Stimulated activated memory B cell treated with anti-CD40 and anti-IgM and Interleukin-4, amounts not matched to agents 10 μg/mL and 1 μg/mL and 100 μg/mL, for 72 hours (primary cell): ENCODE data around the gene ZMYND19.
"Not testable (repeated sequence)": the region's sequence is repeated elsewhere in the genome, so short reads cannot be mapped to it uniquely, and the experiment has no call there.

ENCODE experiments used
- ATAC-seq: fragments of 150-1000 bp; cut with Tn5 transposase; 2 replicates; pipeline ENCODE4 v1.10.0; 2021
- H3K27ac Mint-ChIP-seq: one replicate; pipeline ENCODE4 v1.8.0; 2022; ENCODE audit warnings: mild to moderate bottlenecking, mixed read lengths
- H3K27me3 Mint-ChIP-seq: one replicate; pipeline ENCODE4 v1.8.0; 2022; ENCODE audit warnings: mixed read lengths
- H3K36me3 Mint-ChIP-seq: one replicate; pipeline ENCODE4 v1.8.0; 2022; ENCODE audit warnings: mixed read lengths
- H3K4me1 Mint-ChIP-seq: one replicate; pipeline ENCODE4 v1.8.0; 2022; ENCODE audit warnings: mixed read lengths
- H3K4me3 Mint-ChIP-seq: one replicate; pipeline ENCODE4 v1.8.0; 2022; ENCODE audit warnings: mild to moderate bottlenecking, moderate library complexity, mixed read lengths
- H3K9me3 Mint-ChIP-seq: one replicate; pipeline ENCODE4 v1.8.0; 2022; ENCODE audit warnings: mixed read lengths

The ZMYND19 gene

GRCh38 chr9:137582286-137582860 is 7.9 kb downstream of the ZMYND19 start:
- Mint-ChIP-seq H3K27me3 (no peaks in the 10 kb centered on the region), H3K9me3 (no peaks in the 10 kb centered on the region), H3K4me1 (peaks cover 14% of the 10 kb centered on the region), H3K4me3 (no peak overlapping the region), H3K36me3 (peaks cover 37% of the 10 kb centered on the region), H3K27ac (no peak overlapping the region)
- ATAC-seq = no peak

DNA sequence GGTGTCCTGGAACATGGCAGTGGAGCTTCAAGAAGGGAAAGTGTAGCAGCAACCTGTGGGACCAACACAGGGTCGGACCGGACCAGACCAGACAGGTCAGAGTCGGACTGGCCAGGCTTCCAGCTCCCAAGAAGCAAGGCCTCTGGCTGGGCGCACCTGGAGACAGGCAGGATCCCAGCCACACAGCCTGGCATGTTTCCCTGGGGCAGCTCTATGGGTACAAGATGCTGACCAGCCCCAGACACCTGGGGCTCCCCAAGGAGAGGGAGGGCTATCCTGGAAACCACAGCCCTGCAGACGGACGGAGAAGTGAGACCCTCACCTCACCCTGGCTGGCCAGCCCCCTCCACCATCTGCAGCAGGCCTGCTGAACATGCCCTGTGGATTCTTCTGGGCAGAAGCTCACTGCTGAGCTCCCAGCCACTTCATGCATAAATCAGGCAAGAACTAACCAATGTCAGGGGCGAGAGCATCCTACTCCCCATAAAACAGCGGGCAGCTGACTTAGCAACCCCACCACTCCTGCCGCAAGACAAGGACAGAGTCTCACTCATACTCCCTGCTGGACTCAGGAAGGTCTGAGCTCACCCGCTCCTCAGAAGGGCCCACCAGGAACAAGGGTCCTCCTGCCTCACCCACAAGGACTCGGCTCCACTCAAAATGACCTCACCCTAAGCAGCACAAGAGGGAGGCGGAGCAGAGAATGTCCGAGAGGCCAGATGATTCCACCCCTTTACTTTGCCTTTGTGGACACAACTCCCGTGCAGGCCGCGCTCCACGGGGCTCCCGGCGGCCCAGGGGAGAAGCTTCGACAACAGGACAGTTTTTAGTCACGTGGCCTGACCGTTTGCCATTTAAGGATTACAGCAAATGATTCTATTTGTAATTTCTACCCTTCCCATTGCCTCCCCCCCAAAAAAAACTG is 8.7 kb downstream of the ZMYND19 start:
- H3K4me1 Mint-ChIP-seq = peaks cover 21% of the 10 kb centered on the region
- no peaks in the 10 kb centered on the region for H3K27me3 Mint-ChIP-seq
- H3K9me3 Mint-ChIP-seq = no peaks in the 10 kb centered on the region
- no peak for ATAC-seq
- no peak overlapping the region for H3K4me3 Mint-ChIP-seq
- H3K27ac Mint-ChIP-seq = no peak overlapping the region
- H3K36me3 Mint-ChIP-seq = peaks cover 35% of the 10 kb centered on the region

DNA sequence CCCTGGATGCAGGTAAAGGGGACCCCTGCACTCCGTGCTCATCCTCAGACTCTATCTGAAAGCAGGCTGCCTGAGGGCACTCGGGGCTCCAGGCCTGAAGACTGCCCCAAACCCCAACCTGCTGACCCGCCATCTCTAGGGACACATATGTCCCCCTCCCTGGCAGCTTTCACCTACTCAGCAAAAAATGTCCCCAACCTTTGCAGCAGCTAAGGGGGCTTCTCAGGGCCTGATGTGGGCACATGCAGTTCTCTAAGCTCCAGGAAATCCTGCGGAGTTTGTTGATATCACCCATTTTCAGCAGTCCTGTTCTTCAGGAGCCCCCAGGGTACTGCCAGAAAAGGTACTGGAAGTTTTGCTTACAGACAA is 9.4 kb downstream of the ZMYND19 start:
- ATAC-seq = no peak
- Mint-ChIP-seq H3K4me1 (peaks cover 28% of the 10 kb centered on the region), H3K27ac (no peak overlapping the region), H3K4me3 (no peak overlapping the region), H3K27me3 (no peaks in the 10 kb centered on the region), H3K9me3 (no peaks in the 10 kb centered on the region), H3K36me3 (peaks cover 31% of the 10 kb centered on the region)

DNA sequence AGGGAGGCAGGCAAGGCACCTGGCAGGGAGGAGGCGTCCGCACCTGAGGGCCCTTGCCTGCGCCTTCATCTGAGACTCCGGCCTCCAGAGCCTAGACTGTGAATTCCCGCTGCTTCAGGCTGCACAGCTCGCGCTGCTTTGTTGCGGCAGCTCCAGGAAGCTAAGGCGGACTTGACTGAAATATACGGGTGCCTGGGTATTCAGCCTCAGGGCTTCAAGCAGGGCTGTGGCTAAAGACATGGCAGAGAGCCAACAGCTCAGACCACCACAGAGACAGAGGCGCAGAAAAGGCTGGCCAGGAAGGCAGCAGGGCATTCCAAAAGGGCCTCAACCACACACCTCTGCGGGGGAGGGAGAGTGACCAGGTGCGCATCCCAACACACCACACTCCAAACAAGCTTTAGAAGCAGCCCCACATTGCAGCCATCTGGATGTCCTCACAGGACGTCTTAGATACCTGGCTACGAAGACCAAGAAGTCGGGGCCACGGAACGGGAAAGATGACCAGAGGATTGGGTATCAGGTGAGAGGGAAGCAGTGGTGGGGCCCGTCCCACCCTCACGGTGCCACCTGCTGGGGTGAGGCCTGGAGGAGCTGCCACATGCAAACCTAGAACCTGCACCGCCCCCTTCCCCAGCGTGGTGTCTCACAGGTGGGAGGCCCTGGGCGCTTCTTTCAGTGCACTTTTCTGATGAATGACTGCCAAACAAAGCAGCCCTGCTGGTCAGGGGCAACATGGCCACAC is 9.9 kb downstream of the ZMYND19 start:
- no peak for ATAC-seq
- Mint-ChIP-seq H3K27ac (no peak overlapping the region), H3K36me3 (peaks cover 34% of the 10 kb centered on the region), H3K27me3 (no peaks in the 10 kb centered on the region), H3K4me1 (peaks cover 34% of the 10 kb centered on the region), H3K4me3 (no peak overlapping the region), H3K9me3 (no peaks in the 10 kb centered on the region)

- peak overlapping the region; percentile 76 for H3K27ac Mint-ChIP-seq
- peak overlapping the region; percentile 80 for H3K4me3 Mint-ChIP-seq
- peaks cover 42% of the 10 kb centered on the region for H3K36me3 Mint-ChIP-seq
Measured at GRCh38 chr9:137579259-137579604, 11.1 kb downstream of the ZMYND19 start.

DNA sequence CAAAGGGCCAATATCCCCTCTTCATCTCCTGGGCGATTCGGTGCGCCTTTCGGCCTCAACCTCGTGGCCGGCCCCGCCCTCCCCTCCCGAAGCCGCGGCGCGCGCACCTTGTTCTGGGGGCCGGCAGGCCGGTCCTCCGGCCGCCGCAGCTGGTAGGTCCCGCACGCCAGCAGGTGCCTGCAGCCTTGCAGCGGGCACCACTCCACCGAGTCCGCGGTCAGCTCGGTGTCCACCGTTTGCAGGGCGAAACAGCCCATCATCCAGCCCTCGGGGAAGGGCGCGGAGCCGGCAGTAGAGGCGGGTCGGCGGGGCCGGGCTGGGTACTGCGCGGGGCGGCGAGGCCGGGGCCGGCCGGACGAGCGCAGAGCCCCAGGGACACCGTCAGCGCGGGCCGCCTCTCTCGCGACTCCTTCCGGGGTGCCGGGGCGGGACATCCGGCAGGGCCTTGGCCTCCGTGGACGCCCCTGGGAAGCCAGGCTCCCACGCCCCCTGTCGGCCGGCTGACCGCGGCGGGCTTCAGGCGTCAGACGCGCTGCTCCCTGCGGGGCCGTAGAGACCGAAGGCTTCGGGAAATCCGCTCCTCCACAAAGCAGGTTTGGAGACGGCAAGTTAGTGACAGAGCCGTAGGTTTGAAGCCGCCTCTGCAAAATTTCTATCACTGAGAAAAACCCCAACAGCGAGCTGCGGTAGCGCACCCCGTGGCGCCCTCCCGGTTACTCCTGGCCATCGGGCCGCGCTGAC is 11.6 kb downstream of the ZMYND19 start, which contains the start of gene DPH7:
Gene DPH7, minus strand, starts transcription at position 408 of the 741 bp plus-strand sequence. Its CDS starts 148 bp downstream, at position 260.
- peak within 1 kb of the TSS; percentile 80 for H3K4me3 Mint-ChIP-seq
- H3K27me3 Mint-ChIP-seq = no peaks in the 10 kb centered on the region
- H3K4me1 Mint-ChIP-seq = peaks cover 43% of the 10 kb centered on the region
- peak within 1 kb of the TSS; percentile 76 for H3K27ac Mint-ChIP-seq
- H3K9me3 Mint-ChIP-seq = no peaks in the 10 kb centered on the region
- peaks cover 46% of the 10 kb centered on the region for H3K36me3 Mint-ChIP-seq
- peak; percentile 98 for ATAC-seq

More at GRCh38 chr9:137579259-137579604, 11.1 kb downstream of the ZMYND19 start:
- Mint-ChIP-seq H3K27me3 (no peaks in the 10 kb centered on the region), H3K9me3 (no peaks in the 10 kb centered on the region), H3K4me1 (peaks cover 43% of the 10 kb centered on the region)
- ATAC-seq = no peak

DNA sequence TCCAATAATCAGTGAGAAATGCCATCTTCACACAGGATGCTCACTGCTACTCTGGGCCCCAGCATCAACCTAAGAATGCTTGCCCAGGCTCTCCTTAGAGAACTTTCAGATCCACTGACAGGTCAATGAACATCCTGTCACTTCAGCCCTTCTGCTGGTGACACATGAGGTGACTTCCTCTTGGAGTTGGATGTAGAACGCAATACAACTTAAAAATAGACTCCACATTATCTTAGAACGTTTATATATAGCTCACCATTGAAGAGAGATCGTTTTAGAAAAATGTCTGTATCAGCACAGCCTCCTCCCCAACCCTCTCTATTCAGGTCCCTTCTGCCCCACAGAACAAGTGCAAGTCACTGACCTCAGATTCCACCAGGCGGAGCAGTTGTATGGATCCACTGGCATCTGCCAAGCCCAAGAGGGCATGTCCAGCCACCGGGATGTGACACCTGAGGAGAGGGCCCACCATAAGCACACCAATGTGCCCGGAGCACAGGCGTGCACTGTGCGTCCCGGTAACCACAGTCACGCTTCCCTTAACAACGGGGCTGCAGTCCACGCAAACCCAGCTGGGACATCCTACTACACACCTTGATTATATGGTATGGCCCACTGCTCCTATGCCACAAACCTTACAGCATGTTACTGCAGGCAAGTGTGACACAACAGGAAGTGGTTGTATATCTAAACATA is 14.4 kb downstream of the ZMYND19 start:
- peaks cover 44% of the 10 kb centered on the region for H3K4me1 Mint-ChIP-seq
- H3K27ac Mint-ChIP-seq = peak overlapping the region; percentile 89
- no peak for ATAC-seq
- H3K9me3 Mint-ChIP-seq = no peaks in the 10 kb centered on the region
- no peaks in the 10 kb centered on the region for H3K27me3 Mint-ChIP-seq
- H3K4me3 Mint-ChIP-seq = peak overlapping the region; percentile 45
- H3K36me3 Mint-ChIP-seq = peaks cover 33% of the 10 kb centered on the region

- Mint-ChIP-seq H3K27me3 (no peaks in the 10 kb centered on the region), H3K36me3 (peaks cover 38% of the 10 kb centered on the region), H3K4me3 (peak overlapping the region; percentile 45), H3K27ac (peak overlapping the region; percentile 89), H3K4me1 (peaks cover 49% of the 10 kb centered on the region), H3K9me3 (no peaks in the 10 kb centered on the region)
- peak; percentile 44 for ATAC-seq
Measured at GRCh38 chr9:137575364-137575715, 15.0 kb downstream of the ZMYND19 start.

- no peak overlapping the region for H3K4me3 Mint-ChIP-seq
- peaks cover 5% of the 10 kb centered on the region for H3K9me3 Mint-ChIP-seq
- peaks cover 55% of the 10 kb centered on the region for H3K4me1 Mint-ChIP-seq
- peaks cover 49% of the 10 kb centered on the region for H3K36me3 Mint-ChIP-seq
- no peak overlapping the region for H3K27ac Mint-ChIP-seq
- no peak for ATAC-seq
- no peaks in the 10 kb centered on the region for H3K27me3 Mint-ChIP-seq
Measured at GRCh38 chr9:137574192-137574591, 16.1 kb downstream of the ZMYND19 start.

DNA sequence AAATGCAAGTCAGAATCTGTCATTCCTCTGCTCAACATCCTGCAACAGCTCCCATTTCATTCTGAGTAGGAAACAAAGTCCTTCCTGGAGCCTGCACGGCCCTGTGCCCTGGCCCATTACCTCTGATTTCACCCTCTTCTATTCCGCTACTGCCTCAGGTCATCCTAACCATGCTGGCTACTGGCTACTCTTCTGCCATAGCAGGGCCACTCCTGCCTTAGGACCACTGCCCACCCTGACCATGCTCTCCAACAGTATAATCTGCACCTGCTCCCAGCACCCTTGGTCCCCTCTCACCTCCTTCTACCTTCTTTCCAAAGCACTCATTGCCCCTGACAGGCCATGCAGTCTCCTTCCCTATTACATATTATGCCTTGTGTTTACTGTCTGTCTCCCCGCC is 19.7 kb downstream of the ZMYND19 start:
- Mint-ChIP-seq H3K27me3 (no peaks in the 10 kb centered on the region), H3K36me3 (peaks cover 51% of the 10 kb centered on the region), H3K4me1 (peaks cover 32% of the 10 kb centered on the region), H3K9me3 (peaks cover 11% of the 10 kb centered on the region), H3K4me3 (no peak overlapping the region), H3K27ac (peak overlapping the region; percentile 8)
- no peak for ATAC-seq

DNA sequence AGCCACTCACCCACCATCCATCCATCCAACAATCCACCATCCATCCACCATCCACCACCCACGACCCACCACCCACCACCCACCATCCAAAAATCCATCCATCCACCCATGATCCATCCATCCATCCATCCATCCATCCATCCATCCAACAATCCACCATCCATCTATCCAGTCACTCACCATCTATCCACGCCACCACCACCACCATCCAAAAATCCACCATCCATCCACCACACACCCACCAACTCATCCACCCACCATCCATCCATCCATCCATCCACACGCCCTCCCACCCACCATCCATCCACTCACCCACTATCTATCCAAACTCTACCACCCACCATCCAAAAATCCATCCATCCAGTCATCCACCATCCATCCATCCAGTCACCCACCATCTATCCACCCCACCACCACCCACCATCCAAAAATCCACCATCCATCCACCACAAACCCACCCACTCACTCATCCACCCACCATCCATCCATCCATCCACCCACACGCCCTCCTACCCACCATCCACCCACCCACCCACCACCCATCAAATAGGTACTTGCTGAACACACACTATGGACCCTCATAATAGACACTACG is 20.6 kb downstream of the ZMYND19 start:
- peak overlapping the region; percentile 51 for H3K27ac Mint-ChIP-seq
- H3K9me3 Mint-ChIP-seq = peaks cover 11% of the 10 kb centered on the region
- H3K4me3 Mint-ChIP-seq = no peak overlapping the region
- peaks cover 26% of the 10 kb centered on the region for H3K4me1 Mint-ChIP-seq
- no peaks in the 10 kb centered on the region for H3K27me3 Mint-ChIP-seq
- peaks cover 46% of the 10 kb centered on the region for H3K36me3 Mint-ChIP-seq
- no peak for ATAC-seq

DNA sequence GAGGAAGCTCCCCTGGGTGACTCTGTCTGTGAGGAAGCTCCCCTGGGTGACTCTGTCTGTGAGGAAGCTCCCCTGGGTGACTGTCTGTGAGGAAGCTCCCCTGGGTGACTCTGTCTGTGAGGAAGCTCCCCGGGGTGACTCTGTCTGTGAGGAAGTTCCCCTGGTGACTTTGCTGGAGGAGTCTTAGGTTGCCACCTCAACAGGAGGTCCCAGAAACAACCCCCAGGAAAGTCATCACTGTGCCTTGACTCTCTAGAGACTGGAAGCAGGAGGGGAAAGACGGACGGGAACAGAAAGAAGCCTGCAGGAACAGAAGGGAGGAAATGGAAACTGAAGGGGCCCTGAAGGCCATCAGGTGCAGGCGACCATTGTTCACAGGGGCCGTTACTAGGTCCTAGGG is 21.9 kb downstream of the ZMYND19 start:
- not testable (repeated sequence) for H3K27me3 Mint-ChIP-seq, ATAC-seq, H3K4me3 Mint-ChIP-seq
- H3K36me3 Mint-ChIP-seq = peaks cover 53% of the 10 kb centered on the region
- peaks cover 37% of the 10 kb centered on the region for H3K4me1 Mint-ChIP-seq
- peaks cover 11% of the 10 kb centered on the region for H3K9me3 Mint-ChIP-seq
- peak overlapping the region; percentile 65 for H3K27ac Mint-ChIP-seq

DNA sequence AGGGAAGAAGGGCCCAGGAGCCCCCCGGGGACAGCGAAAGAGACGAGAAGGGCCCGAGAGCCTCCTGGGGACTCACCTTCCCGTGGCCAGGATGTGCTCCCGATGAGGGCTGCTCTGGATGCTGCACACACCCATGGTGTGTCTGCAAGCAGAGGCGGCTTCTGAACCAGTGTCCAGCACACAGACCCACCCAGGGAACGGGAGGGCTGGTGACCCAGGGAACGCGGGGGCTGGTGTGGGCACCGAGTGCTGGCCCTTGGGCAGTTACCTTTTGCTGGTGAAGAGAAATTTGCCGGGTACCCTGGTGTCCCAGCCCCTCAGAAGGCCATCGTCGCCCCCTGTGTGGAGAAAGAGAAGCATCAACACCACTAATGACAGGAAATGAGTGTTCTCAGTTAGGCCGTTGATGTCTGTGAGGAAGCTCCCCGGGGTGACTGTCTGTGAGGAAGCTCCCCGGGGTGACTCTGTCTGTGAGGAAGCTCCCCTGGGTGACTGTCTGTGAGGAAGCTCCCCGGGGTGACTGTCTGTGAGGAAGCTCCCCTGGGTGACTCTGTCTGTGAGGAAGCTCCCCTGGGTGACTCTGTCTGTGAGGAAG is 25.4 kb downstream of the ZMYND19 start:
- ATAC-seq = no peak
- no peak overlapping the region for H3K4me3 Mint-ChIP-seq
- peaks cover 30% of the 10 kb centered on the region for H3K4me1 Mint-ChIP-seq
- H3K9me3 Mint-ChIP-seq = peaks cover 11% of the 10 kb centered on the region
- peaks cover 53% of the 10 kb centered on the region for H3K36me3 Mint-ChIP-seq
- H3K27me3 Mint-ChIP-seq = no peaks in the 10 kb centered on the region
- H3K27ac Mint-ChIP-seq = peak overlapping the region; percentile 17

DNA sequence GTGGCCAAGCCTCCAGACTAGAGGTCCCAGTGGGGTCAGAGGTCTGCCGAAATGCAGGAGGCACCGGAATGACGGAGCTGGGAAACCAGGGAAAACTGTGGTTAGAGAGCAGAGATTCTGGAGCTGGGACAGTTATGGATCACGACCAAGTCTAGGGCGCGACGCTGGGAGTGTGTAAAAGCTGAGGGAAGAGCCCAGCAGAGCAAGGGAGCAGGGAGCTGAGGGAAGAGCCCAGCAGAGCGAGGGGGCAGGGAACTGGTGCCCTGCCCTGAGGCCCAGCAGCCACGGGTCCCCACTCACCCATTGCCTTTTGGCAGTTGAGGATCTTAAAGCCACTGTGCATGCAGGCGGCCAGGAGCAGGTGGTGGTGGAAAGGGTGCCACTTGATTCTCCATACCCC is 26.2 kb downstream of the ZMYND19 start:
- Mint-ChIP-seq H3K9me3 (peaks cover 6% of the 10 kb centered on the region), H3K27ac (peak overlapping the region; percentile 17), H3K4me1 (peaks cover 25% of the 10 kb centered on the region), H3K36me3 (peaks cover 53% of the 10 kb centered on the region), H3K27me3 (no peaks in the 10 kb centered on the region), H3K4me3 (no peak overlapping the region)
- no peak for ATAC-seq
